Activated CD4-positive, alpha-beta T cell treated with anti-CD3 and anti-CD28 coated beads, Interleukin-2, amount 50 U/mL, for 16 hours (primary cell): ENCODE data around the gene MS4A2.
"Not testable (repeated sequence)": the region's sequence is repeated elsewhere in the genome, so short reads cannot be mapped to it uniquely, and the experiment has no call there.

ENCODE experiments used
- DNase-seq: peaks from one replicate; pipeline ENCODE4 v3.0.0-alpha.2; 2020

Gene MS4A2

DNA sequence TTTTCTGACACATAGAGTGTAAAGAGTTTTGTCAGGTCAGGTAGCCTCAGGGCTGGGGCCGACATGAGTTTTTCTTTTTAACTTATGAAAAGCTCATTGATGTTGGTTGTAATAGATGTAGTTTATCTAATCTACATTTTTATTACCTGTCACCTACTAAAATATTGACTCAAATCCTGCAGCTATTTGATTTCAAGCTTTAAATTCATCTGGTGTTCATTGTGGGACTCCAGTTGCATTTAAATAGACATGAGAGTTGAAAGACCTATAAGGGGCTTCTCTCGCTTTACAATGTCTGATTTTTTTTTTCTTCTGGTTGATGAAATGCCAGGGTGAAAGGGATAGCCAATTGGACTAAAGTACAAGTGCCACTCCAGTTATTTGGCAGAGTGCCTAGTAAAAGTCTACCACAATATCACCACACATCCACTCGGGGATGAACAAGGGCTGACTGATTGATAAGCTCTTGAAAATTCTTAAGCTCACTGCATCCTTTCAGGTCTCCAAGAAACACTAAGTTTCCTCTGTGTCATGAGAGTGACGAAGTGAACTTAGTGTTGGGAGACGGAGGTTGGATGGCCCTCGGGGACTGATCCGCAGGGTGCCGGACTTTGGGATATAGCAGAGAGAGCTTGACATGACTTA, 16.1 kb downstream of the MS4A2 start:
- not testable (repeated sequence) for DNase-seq

DNA sequence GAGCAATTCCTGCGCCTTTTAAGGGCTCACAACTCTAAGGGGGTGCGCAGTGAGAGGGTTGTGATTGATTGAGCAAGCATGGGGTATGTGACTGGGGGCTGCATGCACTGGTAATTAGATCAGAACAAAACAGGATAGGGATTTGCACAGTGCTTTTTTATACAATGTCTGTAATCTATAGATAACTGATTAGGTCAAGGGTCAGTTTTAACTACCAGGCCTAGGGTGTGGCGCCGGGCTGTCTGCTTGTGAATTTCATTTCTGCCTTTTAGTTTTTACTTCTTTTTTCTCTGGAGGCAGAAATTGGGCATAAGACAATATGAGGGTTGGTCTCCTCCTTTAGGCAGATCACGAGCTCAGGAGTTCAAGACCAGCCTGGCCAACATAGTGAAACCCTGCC, 20.2 kb downstream of the MS4A2 start:
- not testable (repeated sequence) for DNase-seq

GRCh38 chr11:60111793-60112192, 23.3 kb downstream of the MS4A2 start:
- no peak for DNase-seq

GRCh38 chr11:60116996-60117790, 28.7 kb downstream of the MS4A2 start:
- no peak for DNase-seq

DNA sequence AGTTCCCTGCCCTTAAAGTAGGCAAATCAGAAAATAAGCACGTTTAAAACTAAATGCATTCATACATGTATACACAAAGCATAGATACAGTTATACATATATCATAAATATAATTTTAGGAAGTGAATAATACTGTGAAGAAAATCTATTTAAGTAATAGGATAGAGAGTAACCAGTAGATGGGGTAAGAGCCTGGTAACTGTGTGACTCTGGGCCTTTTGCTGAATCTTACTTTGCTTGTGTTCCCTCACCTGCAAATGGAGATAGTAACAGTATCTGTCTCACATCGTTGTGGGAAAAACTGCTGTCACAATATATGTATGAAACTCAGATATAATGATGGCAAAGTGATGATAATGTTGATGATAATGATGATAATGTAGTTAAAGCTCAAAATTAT, 29.9 kb downstream of the MS4A2 start:
- DNase-seq, result no peak

DNA sequence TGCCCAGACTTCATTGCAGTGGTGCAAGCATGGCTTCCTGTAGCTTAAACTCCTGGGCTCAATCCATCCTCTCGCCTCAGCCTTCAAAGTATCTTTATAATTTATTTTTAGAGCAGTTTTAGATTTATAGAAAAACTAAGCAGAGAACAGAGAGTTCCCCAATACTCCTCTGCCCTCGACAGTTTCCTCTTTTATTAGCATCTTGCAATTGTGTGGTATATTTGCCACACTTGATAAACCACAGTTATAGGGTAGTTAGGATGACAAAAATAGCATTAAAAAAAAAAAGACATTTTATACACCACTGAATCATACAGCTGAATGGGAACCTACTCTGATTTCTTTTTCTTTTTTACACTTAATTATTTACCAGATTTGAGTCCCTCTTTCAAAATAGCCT, 31.2 kb downstream of the MS4A2 start:
- DNase-seq, result no peak

DNA sequence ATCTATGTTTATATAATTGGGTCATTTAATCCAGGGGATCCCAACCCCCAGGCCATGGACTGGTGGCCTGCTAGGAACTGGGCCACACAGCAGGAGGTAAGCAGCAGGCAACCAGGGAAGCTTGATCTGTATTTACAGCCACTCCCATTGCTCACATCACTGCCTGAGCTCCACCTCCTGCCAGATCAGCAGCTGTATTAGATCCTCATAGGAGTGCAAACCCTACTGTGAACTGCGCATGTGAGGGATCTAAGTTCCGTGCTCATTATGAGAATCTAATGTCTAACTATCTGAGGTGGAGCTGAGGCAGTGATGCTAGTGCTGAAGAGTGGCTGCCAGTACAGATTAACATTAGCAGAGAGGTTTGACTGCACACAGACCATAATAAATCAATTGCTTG, 32.8 kb downstream of the MS4A2 start:
- no peak for DNase-seq

DNA sequence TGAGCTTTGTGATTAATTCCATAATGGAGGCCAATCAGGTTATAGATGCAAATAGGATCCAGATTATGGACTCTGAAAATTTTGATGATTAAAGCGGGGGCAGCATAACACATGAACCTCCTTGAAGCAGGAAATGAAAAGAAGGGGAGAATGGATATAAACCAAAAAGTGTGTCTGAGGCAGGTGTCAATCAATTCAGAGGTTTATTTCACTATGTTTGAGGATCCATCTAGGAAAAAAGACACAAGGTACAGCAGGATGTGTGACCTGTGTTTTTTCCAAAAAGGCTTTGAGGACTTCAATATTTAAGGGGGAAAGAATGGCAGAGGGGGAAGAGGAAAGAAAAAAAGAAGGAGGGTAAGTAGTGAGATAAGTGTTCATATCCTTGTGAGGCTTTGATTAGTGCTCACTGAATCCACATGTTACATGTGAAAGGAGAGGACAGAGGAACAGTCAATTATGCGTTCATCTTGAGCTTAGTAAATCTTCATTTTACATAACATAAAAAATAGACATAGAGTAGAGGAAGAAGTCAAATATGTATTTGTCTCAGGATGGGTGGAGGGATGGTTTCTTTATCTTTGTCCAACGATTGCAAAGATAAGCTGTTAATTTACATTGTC, 34.1 kb downstream of the MS4A2 start:
- DNase-seq, result no peak

DNA sequence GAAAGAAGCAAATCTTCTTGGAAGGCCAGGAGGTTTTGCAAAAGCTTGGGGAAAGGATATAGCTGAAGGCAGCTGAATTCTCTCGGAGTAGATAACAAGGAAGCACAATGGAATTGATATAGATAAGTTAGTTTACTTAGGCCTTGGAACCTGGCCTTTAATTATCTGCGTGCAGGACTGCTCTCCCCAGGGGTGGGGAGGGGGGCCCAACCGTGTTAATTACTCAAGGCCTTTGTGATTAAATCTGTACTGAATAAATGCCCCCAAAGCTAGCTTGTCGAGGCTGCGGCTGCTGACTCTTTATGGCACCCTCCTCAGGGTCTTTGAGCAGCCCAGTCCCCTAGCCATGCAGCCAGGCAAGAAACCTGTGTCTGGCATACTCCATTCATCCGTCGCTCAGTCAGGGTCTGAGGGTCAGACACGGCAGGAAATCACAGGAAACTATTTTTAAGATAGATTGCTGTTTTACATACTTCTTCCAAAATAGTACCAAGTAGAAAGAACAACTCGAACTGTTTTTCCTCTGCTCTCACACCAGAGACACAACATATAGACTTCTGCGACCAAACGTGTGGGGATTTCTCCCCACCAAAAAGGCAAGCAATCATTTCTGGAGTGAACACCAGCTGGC, 36.5 kb downstream of the MS4A2 start:
- DNase-seq, result no peak

- no peak for DNase-seq
These were observed 37.6 kb downstream of the MS4A2 start for GRCh38 chr11:60125956-60126585.

DNA sequence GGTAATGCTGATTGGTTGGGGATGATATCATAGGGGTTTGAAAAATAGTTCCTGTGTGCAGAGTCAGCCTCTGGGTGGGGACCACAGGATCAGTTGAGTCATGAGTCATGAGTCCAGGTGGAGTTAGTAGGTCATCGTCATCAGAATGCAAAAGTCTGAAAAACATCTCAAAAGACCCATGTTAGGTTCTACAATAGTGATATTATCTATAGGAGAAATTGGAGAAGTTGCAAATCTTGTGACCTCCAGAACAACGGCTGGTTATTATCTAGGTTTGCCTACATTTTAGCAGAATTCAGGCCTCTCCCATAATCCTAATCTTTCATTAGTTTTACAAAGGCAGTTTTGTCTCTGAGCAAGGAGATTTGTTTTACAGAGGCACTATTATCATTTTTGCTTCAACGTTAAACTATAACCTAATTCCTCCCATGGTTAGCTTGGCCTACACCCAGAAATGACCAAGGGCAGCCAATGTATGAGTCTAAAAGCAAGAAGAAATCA, 38.9 kb downstream of the MS4A2 start:
- no peak for DNase-seq

DNA sequence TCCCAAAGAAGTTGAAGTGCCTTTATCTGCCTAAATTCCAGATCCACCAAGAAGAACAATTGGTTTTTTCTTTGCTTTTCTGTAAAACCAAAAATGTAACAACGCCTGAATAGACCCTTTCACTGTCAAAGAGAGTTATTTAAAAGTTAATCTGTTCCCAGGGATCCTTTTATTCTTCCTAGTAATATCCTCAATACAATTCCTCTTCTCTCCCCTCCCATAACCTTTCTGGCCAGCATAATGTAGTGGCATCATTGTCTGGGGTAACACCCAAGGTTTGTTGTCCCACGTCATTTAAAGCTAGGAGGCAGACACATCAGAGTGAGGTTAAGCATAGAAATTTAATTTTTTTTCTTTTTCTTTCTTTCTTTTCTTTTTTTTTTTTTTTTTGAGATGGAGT, 39.9 kb downstream of the MS4A2 start:
- DNase-seq, result no peak

DNA sequence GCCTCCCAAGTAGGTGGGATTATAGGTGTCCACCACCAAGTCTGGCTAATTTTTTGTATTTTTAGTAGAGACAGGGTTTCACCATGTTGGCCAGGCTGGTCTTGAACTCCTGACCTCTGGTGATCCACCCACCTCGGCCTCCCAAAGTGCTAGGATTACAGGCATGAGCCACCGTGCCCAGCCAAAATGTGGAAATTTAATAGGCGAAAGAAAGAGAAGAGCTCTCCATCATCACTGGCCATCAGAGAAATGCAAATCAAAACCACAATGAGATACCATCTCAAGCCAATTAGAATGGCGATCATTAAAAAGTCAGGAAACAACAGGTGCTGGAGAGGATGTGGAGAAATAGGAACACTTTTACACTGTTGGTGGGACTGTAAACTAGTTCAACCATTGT, 40.4 kb downstream of the MS4A2 start:
- DNase-seq, result not testable (repeated sequence)

DNA sequence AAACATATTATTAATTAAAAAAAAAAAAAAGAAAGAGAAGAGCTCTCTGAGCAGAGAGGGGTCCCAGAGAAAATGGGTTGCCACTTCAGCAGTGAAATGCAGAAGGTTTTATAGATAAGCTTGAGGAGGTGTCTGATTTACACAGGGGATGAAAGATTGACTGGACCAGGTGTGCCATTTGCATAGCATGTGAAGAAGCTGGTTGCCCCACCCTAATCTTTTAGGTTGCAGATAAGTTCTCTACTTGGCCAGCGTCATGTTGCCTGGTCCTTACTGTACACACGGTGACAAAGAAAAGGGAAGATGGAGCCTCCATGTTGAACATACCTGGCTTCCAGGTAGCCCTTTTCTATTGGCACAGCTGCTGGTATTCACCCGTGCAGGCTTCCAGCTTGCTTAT, 41.4 kb downstream of the MS4A2 start:
- no peak for DNase-seq

- peak; percentile 25 for DNase-seq
These were observed 42.0 kb downstream of the MS4A2 start for GRCh38 chr11:60130496-60130895.

DNA sequence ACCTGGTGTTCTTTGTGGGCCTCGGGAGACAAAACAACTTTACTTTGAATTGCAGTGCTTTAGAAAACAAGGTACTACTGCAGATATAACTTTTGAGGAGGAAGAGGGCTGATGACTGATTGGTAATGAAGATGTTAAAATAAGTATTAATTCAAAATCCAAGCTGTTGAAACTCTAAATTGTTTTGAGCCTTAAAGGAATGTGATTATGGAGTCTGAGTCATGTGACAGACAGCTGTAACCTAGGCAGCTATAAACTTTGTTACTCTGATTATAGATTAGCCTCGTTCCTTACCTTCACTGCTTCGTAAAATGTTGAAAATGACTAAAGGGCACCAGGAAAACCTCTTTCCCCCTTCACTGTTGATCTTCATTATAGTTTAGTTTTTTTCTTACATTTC, 43.4 kb downstream of the MS4A2 start:
- DNase-seq, result no peak

DNA sequence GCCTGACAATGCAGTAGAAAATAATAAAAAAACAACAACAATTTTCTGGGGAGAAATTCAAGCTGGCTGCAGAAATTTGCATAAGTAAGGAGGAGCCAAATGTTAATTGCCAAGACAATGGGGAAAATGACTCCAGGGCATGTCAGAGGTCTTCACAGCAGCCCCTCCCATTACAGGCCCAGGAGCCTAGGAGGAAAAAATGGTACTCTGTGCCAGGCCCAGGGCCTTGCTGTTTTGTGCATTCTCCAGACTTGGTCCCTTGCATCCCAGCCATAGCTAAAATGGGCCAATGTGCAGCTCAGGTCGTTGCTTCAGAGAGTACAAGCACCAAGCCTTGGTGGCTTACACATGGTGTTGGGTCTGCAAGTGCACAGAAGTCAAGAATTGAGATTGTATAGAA, 45.5 kb downstream of the MS4A2 start:
- DNase-seq, result no peak

- DNase-seq, result no peak
These were observed 55.3 kb downstream of the MS4A2 start for GRCh38 chr11:60143768-60144167.

DNA sequence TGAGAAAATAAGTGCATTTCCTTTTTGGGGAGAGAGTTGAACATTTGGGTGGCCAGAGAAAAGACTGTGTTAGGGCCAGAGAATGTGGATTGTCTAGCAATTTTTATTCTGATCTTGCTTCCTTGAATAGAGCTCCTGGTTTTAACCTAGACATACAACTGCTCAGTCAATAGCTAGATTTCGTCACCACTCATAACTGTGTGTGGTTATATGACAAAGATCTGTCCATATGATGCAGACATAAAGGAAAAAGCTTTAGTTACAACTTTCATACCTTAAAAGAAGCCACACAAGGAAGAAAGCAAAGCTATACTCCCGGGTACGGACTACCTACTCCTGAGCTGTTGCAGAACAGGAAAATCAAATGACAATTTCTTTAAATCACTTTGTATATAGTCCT, 57.2 kb downstream of the MS4A2 start:
- DNase-seq, result no peak
